Measurements from ENCODE around the gene DNPH1. TPM values are rescaled to one million over a fixed set of nuclear protein-coding genes. Genes with fewer than 3 reads are reported as not detected.

DNPH1 gene
- polyA plus RNA-seq, 1 donor from 2014 or later = 48.3 TPM

DNA sequence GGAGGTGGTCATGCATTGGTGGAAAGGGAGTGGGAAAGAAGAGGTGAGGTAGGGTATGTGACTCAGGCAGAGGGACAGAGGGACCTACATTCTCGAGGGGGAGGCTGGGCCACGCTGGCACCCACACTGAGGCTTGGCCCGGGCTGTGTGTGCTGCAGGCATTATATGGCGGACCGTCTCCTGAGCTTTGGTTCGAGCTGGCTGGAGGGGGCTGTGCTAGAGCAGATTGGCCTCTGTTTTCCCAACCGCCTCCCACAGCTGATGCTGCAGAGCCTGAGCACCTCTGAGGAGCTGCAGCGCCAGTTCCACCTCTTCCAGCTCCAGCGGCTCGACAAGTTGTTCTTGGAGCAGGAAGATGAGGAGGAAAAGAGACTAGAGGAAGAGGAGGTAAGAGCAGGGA, 23.4 kb downstream of the DNPH1 start:
- Histone ChIP-seq H3K9me3 (ENCODE audit: low read length) (no peaks in the 10 kb centered on the region), H3K36me3 (ENCODE audit: insufficient read depth, low read length) (no peaks in the 10 kb centered on the region), H3K27ac (ENCODE audit: low read length) (no peak overlapping the region), H3K79me2 (replicated peaks; ENCODE audit: insufficient read depth, low read length) (no peaks in the 10 kb centered on the region), H3F3A (ENCODE audit: insufficient read depth, low read length, poor library complexity, severe bottlenecking) (no peaks in the 10 kb centered on the region), H3K9ac (ENCODE audit: low read length) (no peak overlapping the region), H3K4me3 (ENCODE audit: low read length) (no peak overlapping the region), H3K9me2 (ENCODE audit: insufficient read depth, low read length) (no peaks in the 10 kb centered on the region), H4K20me1 (ENCODE audit: insufficient read depth) (no peaks in the 10 kb centered on the region), H3K4me2 (ENCODE audit: low read length) (no peak overlapping the region), H2AFZ (ENCODE audit: low read depth, low read length) (no peak overlapping the region), H3K27me3 (ENCODE audit: insufficient read depth, low read depth, low read length) (no peaks in the 10 kb centered on the region)
- TF ChIP-seq EZH2 (IDR thresholded peaks at IDR 0.05; ENCODE audit: borderline replicate concordance, insufficient read depth, low read length, poor library complexity, severe bottlenecking) (no peak), MXI1 (conservative IDR thresholded peaks at IDR 0.05; ENCODE audit: poor library complexity, severe bottlenecking) (no peak), RAD21 (conservative IDR thresholded peaks at IDR 0.05) (no peak)
- TF ChIP-seq, protein P1, sequence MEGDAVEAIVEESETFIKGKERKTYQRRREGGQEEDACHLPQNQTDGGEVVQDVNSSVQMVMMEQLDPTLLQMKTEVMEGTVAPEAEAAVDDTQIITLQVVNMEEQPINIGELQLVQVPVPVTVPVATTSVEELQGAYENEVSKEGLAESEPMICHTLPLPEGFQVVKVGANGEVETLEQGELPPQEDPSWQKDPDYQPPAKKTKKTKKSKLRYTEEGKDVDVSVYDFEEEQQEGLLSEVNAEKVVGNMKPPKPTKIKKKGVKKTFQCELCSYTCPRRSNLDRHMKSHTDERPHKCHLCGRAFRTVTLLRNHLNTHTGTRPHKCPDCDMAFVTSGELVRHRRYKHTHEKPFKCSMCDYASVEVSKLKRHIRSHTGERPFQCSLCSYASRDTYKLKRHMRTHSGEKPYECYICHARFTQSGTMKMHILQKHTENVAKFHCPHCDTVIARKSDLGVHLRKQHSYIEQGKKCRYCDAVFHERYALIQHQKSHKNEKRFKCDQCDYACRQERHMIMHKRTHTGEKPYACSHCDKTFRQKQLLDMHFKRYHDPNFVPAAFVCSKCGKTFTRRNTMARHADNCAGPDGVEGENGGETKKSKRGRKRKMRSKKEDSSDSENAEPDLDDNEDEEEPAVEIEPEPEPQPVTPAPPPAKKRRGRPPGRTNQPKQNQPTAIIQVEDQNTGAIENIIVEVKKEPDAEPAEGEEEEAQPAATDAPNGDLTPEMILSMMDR (IDR thresholded peaks at IDR 0.05; ENCODE audit: poor library complexity, severe bottlenecking) = no peak

DNA sequence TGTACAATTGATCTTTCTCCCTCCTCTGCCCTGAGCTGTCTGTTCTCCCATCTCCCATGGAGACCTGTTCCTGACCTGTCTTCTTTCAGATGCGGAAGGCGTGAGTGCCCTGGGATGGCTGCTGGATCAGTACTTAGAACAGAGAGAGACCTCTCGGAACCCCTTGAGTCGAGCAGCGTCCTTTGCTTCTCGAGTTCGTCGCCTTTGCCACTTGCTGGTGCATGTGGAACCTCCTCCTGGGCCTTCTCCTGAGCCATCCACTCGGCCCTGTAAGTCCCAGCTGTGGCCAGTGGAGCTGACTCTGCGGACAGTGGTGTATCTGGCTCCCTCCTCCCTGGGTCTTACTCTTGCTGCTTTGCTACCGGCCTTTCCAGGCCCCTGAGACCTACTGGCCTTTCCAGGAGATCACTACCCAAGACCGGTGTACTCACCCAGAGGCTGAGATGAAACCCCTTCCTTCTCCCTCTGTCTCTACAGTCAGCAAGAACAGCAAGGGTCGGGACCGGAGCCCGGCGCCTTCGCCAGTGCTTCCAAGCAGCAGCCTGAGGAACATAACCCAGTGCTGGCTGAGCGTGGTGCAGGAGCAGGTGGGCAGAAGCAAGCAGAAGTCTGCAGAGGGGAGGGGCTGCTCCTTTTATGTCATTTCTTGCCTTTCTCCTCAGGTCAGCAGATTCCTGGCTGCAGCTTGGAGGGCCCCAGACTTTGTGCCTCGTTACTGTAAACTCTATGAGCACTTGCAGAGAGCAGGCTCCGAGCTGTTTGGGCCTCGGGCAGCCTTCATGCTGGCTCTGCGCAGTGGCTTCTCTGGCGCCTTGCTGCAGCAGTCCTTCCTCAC, 24.8 kb downstream of the DNPH1 start:
- H3F3A ChIP-seq (ENCODE audit: insufficient read depth, low read length, poor library complexity, severe bottlenecking) = no peaks in the 10 kb centered on the region
- H4K20me1 ChIP-seq (ENCODE audit: insufficient read depth) = no peaks in the 10 kb centered on the region
- H3K27me3 ChIP-seq (ENCODE audit: insufficient read depth, low read depth, low read length) = no peaks in the 10 kb centered on the region
- H3K4me3 ChIP-seq (ENCODE audit: low read length) = no peak overlapping the region
- TF ChIP-seq, protein P2, sequence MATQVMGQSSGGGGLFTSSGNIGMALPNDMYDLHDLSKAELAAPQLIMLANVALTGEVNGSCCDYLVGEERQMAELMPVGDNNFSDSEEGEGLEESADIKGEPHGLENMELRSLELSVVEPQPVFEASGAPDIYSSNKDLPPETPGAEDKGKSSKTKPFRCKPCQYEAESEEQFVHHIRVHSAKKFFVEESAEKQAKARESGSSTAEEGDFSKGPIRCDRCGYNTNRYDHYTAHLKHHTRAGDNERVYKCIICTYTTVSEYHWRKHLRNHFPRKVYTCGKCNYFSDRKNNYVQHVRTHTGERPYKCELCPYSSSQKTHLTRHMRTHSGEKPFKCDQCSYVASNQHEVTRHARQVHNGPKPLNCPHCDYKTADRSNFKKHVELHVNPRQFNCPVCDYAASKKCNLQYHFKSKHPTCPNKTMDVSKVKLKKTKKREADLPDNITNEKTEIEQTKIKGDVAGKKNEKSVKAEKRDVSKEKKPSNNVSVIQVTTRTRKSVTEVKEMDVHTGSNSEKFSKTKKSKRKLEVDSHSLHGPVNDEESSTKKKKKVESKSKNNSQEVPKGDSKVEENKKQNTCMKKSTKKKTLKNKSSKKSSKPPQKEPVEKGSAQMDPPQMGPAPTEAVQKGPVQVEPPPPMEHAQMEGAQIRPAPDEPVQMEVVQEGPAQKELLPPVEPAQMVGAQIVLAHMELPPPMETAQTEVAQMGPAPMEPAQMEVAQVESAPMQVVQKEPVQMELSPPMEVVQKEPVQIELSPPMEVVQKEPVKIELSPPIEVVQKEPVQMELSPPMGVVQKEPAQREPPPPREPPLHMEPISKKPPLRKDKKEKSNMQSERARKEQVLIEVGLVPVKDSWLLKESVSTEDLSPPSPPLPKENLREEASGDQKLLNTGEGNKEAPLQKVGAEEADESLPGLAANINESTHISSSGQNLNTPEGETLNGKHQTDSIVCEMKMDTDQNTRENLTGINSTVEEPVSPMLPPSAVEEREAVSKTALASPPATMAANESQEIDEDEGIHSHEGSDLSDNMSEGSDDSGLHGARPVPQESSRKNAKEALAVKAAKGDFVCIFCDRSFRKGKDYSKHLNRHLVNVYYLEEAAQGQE (IDR thresholded peaks at IDR 0.05; ENCODE audit: borderline replicate concordance) = no peak
- TF ChIP-seq, protein P1 (IDR thresholded peaks at IDR 0.05; ENCODE audit: poor library complexity, severe bottlenecking) = no peak
- no peak for TF ChIP-seq EP300 (conservative IDR thresholded peaks at IDR 0.05; ENCODE audit: poor library complexity, severe bottlenecking)
- no peak for TF ChIP-seq POLR2AphosphoS5 (IDR thresholded peaks at IDR 0.05)
- no peak for TF ChIP-seq MXI1 (conservative IDR thresholded peaks at IDR 0.05; ENCODE audit: poor library complexity, severe bottlenecking)
- no peak for TF ChIP-seq TAF1 (IDR thresholded peaks at IDR 0.05; ENCODE audit: low read depth)
- no peak for TF ChIP-seq EZH2 (IDR thresholded peaks at IDR 0.05; ENCODE audit: borderline replicate concordance, insufficient read depth, low read length, poor library complexity, severe bottlenecking)
- no peaks in the 10 kb centered on the region for H3K9me2 ChIP-seq (ENCODE audit: insufficient read depth, low read length)
- no peak overlapping the region for H2AFZ ChIP-seq (ENCODE audit: low read depth, low read length)
- no peaks in the 10 kb centered on the region for H3K36me3 ChIP-seq (ENCODE audit: insufficient read depth, low read length)
- H3K4me2 ChIP-seq (ENCODE audit: low read length) = no peak overlapping the region
- no peak overlapping the region for H3K9ac ChIP-seq (ENCODE audit: low read length)
- no peak overlapping the region for H3K27ac ChIP-seq (ENCODE audit: low read length)
- no peaks in the 10 kb centered on the region for H3K79me2 ChIP-seq (replicated peaks; ENCODE audit: insufficient read depth, low read length)
- no peaks in the 10 kb centered on the region for H3K9me3 ChIP-seq (ENCODE audit: low read length)

Data from neural cell (in vitro differentiated cells).